DND-41 (cell line): ENCODE results near the gene IQCF2.
"Not testable (repeated sequence)": the region's sequence is repeated elsewhere in the genome, so short reads cannot be mapped to it uniquely, and the experiment has no call there.

Source experiments
- ATAC-seq: fragments of 200-7000 bp; cut with Tn5 transposase; 3 replicates; pipeline ENCODE4 v1.9.1; 2021; ENCODE audit warnings: low read depth; ENCODE audit not compliant: insufficient read depth
- DNase-seq: peaks from one replicate; pipeline ENCODE4 v3.0.0-alpha.2; 2020
- H2AFZ ChIP-seq: 2 replicates; pipeline ENCODE4 v1.6.0; 2012; ENCODE audit warnings: low read depth, low read length
- H3K27ac ChIP-seq: 2 replicates; pipeline ENCODE4 v1.5.1; 2012; ENCODE audit warnings: low read length, inconsistent platforms
- H3K27me3 ChIP-seq: fragments of 200-600 bp; sonication (generic); 2 replicates; pipeline ENCODE4 v1.6.0; 2012; ENCODE audit warnings: low read length, mild to moderate bottlenecking, inconsistent platforms; ENCODE audit not compliant: insufficient read depth, poor library complexity
- H3K36me3 ChIP-seq: 2 replicates; pipeline ENCODE4 v1.5.1; 2012; ENCODE audit warnings: low read length, inconsistent platforms; ENCODE audit not compliant: insufficient read depth
- H3K4me1 ChIP-seq: 2 replicates; pipeline ENCODE4 v1.5.1; 2012; ENCODE audit warnings: mild to moderate bottlenecking, low read length; ENCODE audit not compliant: insufficient read depth
- H3K4me2 ChIP-seq: 2 replicates; pipeline ENCODE4 v1.6.0; 2012; ENCODE audit warnings: mild to moderate bottlenecking, moderate library complexity, low read length, inconsistent platforms; ENCODE audit not compliant: insufficient read depth
- H3K4me3 ChIP-seq, 2 experiments: fragments of 200-600 bp in 1 of 2; shearing (Covaris generic) in 1 of 2; 2 replicates each; pipeline ENCODE4 v1.5.1; 2012 to 2016; ENCODE audit warnings: inconsistent platforms in 2 of 2, low read length in 2 of 2, mild to moderate bottlenecking in 2 of 2, low read depth in 1 of 2, moderate library complexity in 1 of 2
- H3K79me2 ChIP-seq: 2 replicates; pipeline ENCODE4 v1.6.0; 2012; ENCODE audit warnings: low read length, inconsistent platforms; ENCODE audit not compliant: insufficient read depth
- H3K9ac ChIP-seq: 2 replicates; pipeline ENCODE4 v1.6.0; 2012; ENCODE audit warnings: low read depth, mild to moderate bottlenecking, inconsistent platforms, low read length, moderate library complexity
- H3K9me3 ChIP-seq: 2 replicates; pipeline ENCODE4 v1.5.1; 2012; ENCODE audit warnings: low read length, moderate library complexity, mild to moderate bottlenecking, inconsistent platforms; ENCODE audit not compliant: insufficient read depth, severe bottlenecking
- H4K20me1 ChIP-seq: 2 replicates; pipeline ENCODE4 v1.6.0; 2012; ENCODE audit warnings: low read length; ENCODE audit not compliant: insufficient read depth
- EZH2 ChIP-seq: IDR thresholded peaks from 3 replicates; pipeline ENCODE4 v1.6.1; 2012; ENCODE audit warnings: borderline replicate concordance, low read depth, mild to moderate bottlenecking, moderate library complexity, low read length, inconsistent platforms; ENCODE audit not compliant: severe bottlenecking
- TF ChIP-seq, protein P1 (sequence below): IDR thresholded peaks from 2 replicates; pipeline ENCODE4 v1.5.1; 2012; ENCODE audit warnings: borderline replicate concordance, low read length, moderate library complexity, mild to moderate bottlenecking; ENCODE audit not compliant: poor library complexity, severe bottlenecking; ENCODE audit errors: extremely low read depth

The IQCF2 gene

DNA sequence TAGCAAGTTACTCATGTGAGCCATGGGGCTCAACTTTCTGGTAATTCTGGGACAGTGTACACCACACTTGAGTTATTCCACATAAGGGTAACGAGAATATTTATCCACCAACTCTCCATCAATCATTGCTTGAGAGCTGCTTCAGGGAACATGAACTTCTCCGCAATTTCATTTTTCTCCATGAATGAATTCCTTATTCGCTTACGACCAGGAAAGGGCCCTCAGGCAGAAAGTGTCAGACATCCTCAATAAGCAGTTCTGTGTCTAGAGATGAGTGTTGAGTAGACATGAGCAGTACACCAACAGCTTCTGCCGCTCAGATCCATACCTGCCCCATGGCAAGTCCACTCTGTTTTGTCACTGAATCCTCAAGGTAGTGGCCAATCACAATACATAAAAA lies 24.8 kb upstream of the IQCF2 start:
- Histone ChIP-seq H3K4me2 (no peak overlapping the region), H3K9ac (no peak overlapping the region), H3K4me3 (no peak overlapping the region), H2AFZ (no peak overlapping the region), H3K27me3 (peaks cover 3% of the 10 kb centered on the region), H3K79me2 (no peaks in the 10 kb centered on the region), H3K36me3 (no peaks in the 10 kb centered on the region), H3K9me3 (no peaks in the 10 kb centered on the region), H3K27ac (no peak overlapping the region), H3K4me1 (no peaks in the 10 kb centered on the region), H4K20me1 (no peaks in the 10 kb centered on the region)
- DNase-seq = no peak
- TF ChIP-seq, protein P1, sequence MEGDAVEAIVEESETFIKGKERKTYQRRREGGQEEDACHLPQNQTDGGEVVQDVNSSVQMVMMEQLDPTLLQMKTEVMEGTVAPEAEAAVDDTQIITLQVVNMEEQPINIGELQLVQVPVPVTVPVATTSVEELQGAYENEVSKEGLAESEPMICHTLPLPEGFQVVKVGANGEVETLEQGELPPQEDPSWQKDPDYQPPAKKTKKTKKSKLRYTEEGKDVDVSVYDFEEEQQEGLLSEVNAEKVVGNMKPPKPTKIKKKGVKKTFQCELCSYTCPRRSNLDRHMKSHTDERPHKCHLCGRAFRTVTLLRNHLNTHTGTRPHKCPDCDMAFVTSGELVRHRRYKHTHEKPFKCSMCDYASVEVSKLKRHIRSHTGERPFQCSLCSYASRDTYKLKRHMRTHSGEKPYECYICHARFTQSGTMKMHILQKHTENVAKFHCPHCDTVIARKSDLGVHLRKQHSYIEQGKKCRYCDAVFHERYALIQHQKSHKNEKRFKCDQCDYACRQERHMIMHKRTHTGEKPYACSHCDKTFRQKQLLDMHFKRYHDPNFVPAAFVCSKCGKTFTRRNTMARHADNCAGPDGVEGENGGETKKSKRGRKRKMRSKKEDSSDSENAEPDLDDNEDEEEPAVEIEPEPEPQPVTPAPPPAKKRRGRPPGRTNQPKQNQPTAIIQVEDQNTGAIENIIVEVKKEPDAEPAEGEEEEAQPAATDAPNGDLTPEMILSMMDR = no peak
- TF ChIP-seq EZH2 = no peak
- ATAC-seq = no peak

DNA sequence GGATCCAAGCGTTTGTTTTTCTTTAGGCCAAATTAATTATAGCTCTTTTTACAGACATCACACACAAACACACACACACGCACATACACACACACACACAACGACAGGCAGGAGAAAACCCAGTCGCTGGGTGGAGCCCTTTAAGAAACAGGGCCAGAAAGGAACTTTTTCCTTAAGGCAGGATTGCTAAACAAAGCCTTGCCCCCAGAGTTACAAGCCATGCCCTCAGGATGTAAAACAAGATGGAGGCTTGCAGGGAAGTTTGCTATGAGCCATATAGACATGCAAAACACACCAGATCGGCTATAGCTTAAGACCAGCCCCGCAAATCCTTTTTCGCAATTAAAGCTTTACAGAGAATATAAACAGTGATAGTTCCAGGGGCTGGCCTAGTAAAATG lies 16.3 kb upstream of the IQCF2 start:
- H3K27ac ChIP-seq = no peak overlapping the region
- no peaks in the 10 kb centered on the region for H3K4me1 ChIP-seq
- no peaks in the 10 kb centered on the region for H3K9me3 ChIP-seq
- no peak for TF ChIP-seq EZH2
- TF ChIP-seq, protein P1 = no peak
- H3K9ac ChIP-seq = no peak overlapping the region
- no peak overlapping the region for H3K4me2 ChIP-seq
- DNase-seq = no peak
- no peaks in the 10 kb centered on the region for H4K20me1 ChIP-seq
- ATAC-seq = no peak
- no peaks in the 10 kb centered on the region for H3K79me2 ChIP-seq
- H3K27me3 ChIP-seq = peaks cover 9% of the 10 kb centered on the region
- no peak overlapping the region for H2AFZ ChIP-seq
- no peaks in the 10 kb centered on the region for H3K36me3 ChIP-seq
- H3K4me3 ChIP-seq = no peak overlapping the region

- H3K9me3 ChIP-seq, ATAC-seq, H2AFZ ChIP-seq, H3K4me1 ChIP-seq, DNase-seq, H3K4me2 ChIP-seq, H3K9ac ChIP-seq, H4K20me1 ChIP-seq, H3K36me3 ChIP-seq, H3K27me3 ChIP-seq, H3K4me3 ChIP-seq, H3K27ac ChIP-seq, H3K79me2 ChIP-seq: not testable (repeated sequence)
Observed at GRCh38 chr3:51855411-51855810, 6.0 kb upstream of the IQCF2 start.

DNA sequence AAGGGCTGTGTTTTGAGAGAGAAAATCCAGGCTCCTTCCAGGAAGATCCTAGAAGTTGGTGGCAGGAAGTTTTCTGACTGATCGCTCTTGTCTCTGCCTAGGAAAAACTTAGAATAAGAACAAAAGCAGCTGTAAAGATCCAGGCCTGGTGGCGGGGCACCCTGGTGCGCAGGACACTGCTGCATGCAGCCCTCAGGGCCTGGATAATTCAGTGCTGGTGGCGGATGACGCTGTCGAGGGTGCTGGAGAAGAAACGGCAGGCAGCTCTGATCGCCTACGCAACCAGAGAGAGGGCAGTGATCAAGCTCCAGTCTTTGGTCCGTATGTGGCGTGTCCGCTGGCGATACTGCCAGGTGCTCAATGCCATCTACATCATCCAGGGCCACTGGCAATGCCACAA lies 1.5 kb downstream of the IQCF2 start:
- ATAC-seq = no peak
- H2AFZ ChIP-seq = no peak overlapping the region
- no peak for TF ChIP-seq EZH2
- TF ChIP-seq, protein P1 = no peak

DNA sequence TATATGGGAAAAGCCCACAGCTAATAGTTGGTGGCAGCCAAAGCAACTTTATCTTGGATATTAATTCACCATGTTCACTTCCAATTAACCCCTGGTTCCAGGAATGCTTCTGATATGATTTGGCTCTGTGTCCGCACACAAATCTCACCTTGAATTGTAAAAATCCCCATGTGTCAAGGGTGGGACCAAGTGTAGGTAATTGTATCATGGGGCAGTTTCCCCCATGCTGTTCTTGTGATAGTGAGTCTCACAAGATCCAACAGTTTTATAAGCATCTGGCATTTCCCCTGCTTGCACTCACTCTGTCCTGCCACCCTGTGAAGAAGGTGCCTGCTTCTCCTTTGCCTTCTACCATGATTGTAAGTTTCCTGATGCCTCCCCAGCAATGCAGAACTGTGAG lies 7.5 kb downstream of the IQCF2 start:
- H3K9me3 ChIP-seq, ATAC-seq, H3K4me3 ChIP-seq, H3K4me2 ChIP-seq, H3K27me3 ChIP-seq, DNase-seq, H3K27ac ChIP-seq, H2AFZ ChIP-seq, H3K9ac ChIP-seq, H3K79me2 ChIP-seq, H3K4me1 ChIP-seq, H4K20me1 ChIP-seq, H3K36me3 ChIP-seq: not testable (repeated sequence)

More for the DNA sequence above, 1.5 kb downstream of the IQCF2 start:
- Histone ChIP-seq H3K27me3 (no peaks in the 10 kb centered on the region), H3K9me3 (no peaks in the 10 kb centered on the region), H3K4me3 (no peak overlapping the region), H3K4me1 (no peaks in the 10 kb centered on the region), H3K27ac (no peak overlapping the region), H4K20me1 (no peaks in the 10 kb centered on the region), H3K9ac (no peak overlapping the region), H3K36me3 (no peaks in the 10 kb centered on the region), H3K79me2 (no peaks in the 10 kb centered on the region), H3K4me2 (no peak overlapping the region)
- no peak for DNase-seq
